Measurements from ENCODE around the gene NUMBL. TPM values are rescaled to one million over a fixed set of nuclear protein-coding genes. Genes with fewer than 3 reads are reported as not detected.

The NUMBL gene
- polyA plus RNA-seq, 2 of the 4 experiments (the other 2 are of a cell fraction) = 21.1 to 28.7 TPM

- TF ChIP-seq REST (IDR thresholded peaks at IDR 0.05) = no peak; the same call in 1 of the 2 replicates
- TF ChIP-seq RFX5 (IDR thresholded peaks at IDR 0.05) = peak; percentile 67; the same call in 1 of the 2 replicates
- TF ChIP-seq ZNF302 (CRISPR knock-in tag; IDR thresholded peaks at IDR 0.05) = no peak
- TF ChIP-seq HMGXB4 (CRISPR knock-in tag; IDR thresholded peaks at IDR 0.05; ENCODE audit: borderline replicate concordance) = peak; percentile 55; the same call in 1 of the 2 replicates
Observed at GRCh38 chr19:40690693-40691420, 406 bp upstream of the NUMBL start (continued).

- CTCF ChIA-PET = interaction anchor here (0.6 to 1.9 kb wide), 2 partner anchors 13 to 63 kb away, joined by 3 to 6 read pairs; no protein-coding TSS in a partner anchor
- H3K4me3 ChIP-seq = peak overlapping the region; percentile 73
- ATAC-seq = peak in 1 of 2 experiments; percentile 5; a peak in 3 of 6 replicates
- H3K9me3 ChIP-seq = no peaks in the 10 kb centered on the region
- POLR2A ChIA-PET = no interaction called here
- FAIRE-seq = no peak
- H3K27ac ChIP-seq = peak overlapping the region; percentile 93 to 99
- no peak for DNase-seq (ENCODE audit: low read depth in 1 of 2, low spot score in 1 of 2)
- peak overlapping the region; percentile 99 for H3K4me2 ChIP-seq
- TF ChIP-seq PHF8 (IDR thresholded peaks at IDR 0.05; ENCODE audit: borderline replicate concordance, low read depth) = no peak
- peaks cover 42% of the 10 kb centered on the region for H3K4me1 ChIP-seq
- 60% methylated on average over 18 of the region's 18 CpGs for WGBS (ENCODE audit: missing lambda C conversion rate)
Observed at GRCh38 chr19:40689339-40690049, 957 bp downstream of the NUMBL start.

GRCh38 chr19:40688987-40689338 lies 1.5 kb downstream of the NUMBL start:
- ChIA-PET CTCF (interaction anchor here (0.6 to 1.9 kb wide), 3 partner anchors 11 to 64 kb away, joined by 3 to 6 read pairs (median 5); no protein-coding TSS in a partner anchor), POLR2A (no interaction called here)
- DNase-seq (ENCODE audit: low read depth in 1 of 2, low spot score in 1 of 2) (no peak), ATAC-seq (no peak), FAIRE-seq (no peak)
- TF ChIP-seq RNF2 (IDR thresholded peaks at IDR 0.05; ENCODE audit: borderline replicate concordance, low read depth) (no peak), TP53 (CRISPR knock-in tag; IDR thresholded peaks at IDR 0.05) (0 out of 2 replicates have a peak, but pooled peaks have one; percentile 40)
- Histone ChIP-seq H3K4me1 (peaks cover 42% of the 10 kb centered on the region), H3K4me3 (peak overlapping the region; percentile 73; the same call in 2 of the 3 replicates), H3K4me2 (peak overlapping the region; percentile 99), H3K9me3 (no peaks in the 10 kb centered on the region), H3K27ac (peak overlapping the region in 1 of 2 experiments; percentile 93; a peak in 3 of 6 replicates)
- WGBS (ENCODE audit: missing lambda C conversion rate) = 91% methylated on average over 4 of the region's 4 CpGs

GRCh38 chr19:40688309-40688708 lies 2.1 kb downstream of the NUMBL start:
- no peak overlapping the region for H3K4me3 ChIP-seq
- ChIA-PET CTCF (interaction anchor here (1.6 to 3.4 kb wide), 3 partner anchors 11 to 15 kb away, joined by 5 to 11 read pairs (median 6); no protein-coding TSS in a partner anchor), POLR2A (no interaction called here)
- ATAC-seq (no peak), FAIRE-seq (no peak), DNase-seq (ENCODE audit: low read depth in 1 of 2, low spot score in 1 of 2) (no peak)
- peak overlapping the region; percentile 99; the same call in 2 of the 3 replicates for H3K4me2 ChIP-seq
- WGBS (ENCODE audit: missing lambda C conversion rate) = 84% methylated on average over 1 of the region's 1 CpG
- H3K27ac ChIP-seq = no peak overlapping the region
- H3K4me1 ChIP-seq = peaks cover 42% of the 10 kb centered on the region
- H3K9me3 ChIP-seq = no peaks in the 10 kb centered on the region
- no peak for TF ChIP-seq NPAS2 (CRISPR knock-in tag; IDR thresholded peaks at IDR 0.05; ENCODE audit: borderline replicate concordance)
- no peak for TF ChIP-seq ZFP36 (IDR thresholded peaks at IDR 0.05; ENCODE audit: borderline replicate concordance, partially characterized antibody)
- no peak for TF ChIP-seq REST (IDR thresholded peaks at IDR 0.05)
- TF ChIP-seq KDM1A (IDR thresholded peaks at IDR 0.05; ENCODE audit: low read depth) = no peak
- no peak for TF ChIP-seq NR3C1 (IDR thresholded peaks at IDR 0.05)
- TF ChIP-seq MYC (IDR thresholded peaks at IDR 0.05; ENCODE audit: borderline replicate concordance, low read length) = no peak
- TF ChIP-seq HOXB5 (CRISPR knock-in tag; IDR thresholded peaks at IDR 0.05) = no peak
- no peak for TF ChIP-seq EHMT2 (IDR thresholded peaks at IDR 0.05; ENCODE audit: low read depth)
- no peak for TF ChIP-seq CBX2 (IDR thresholded peaks at IDR 0.05; ENCODE audit: borderline replicate concordance, low read depth)
- no peak for TF ChIP-seq USF2 (IDR thresholded peaks at IDR 0.05)
- no peak for TF ChIP-seq JUNB (IDR thresholded peaks at IDR 0.05)
- no peak for TF ChIP-seq RFX5 (IDR thresholded peaks at IDR 0.05)

Measured in A549 (cell line).